GM18873 (cell line): ENCODE data around the gene TTN.

Experiments used
- ATAC-seq: cut with Tn5 transposase; IDR thresholded peaks from one replicate; pipeline ENCODE4 v1.9.1; 2021; ENCODE audit warnings: mild to moderate bottlenecking, moderate library complexity, moderate number of reproducible peaks; ENCODE audit not compliant: unreplicated experiment, low FRiP score

Gene TTN

GRCh38 chr2:178807227-178808008 is at the start of gene TTN:
TSS of gene TTN (minus strand) at chr2:178807423. CDS start at chr2:178804642, 2,781 bp downstream.
- no peak for ATAC-seq

GRCh38 chr2:178855151-178855550 is 47.9 kb upstream of the TTN start:
- ATAC-seq = no peak

- ATAC-seq = no peak
These were observed 41.1 kb upstream of the TTN start for GRCh38 chr2:178848335-178848734.

GRCh38 chr2:178846458-178846802 is 39.2 kb upstream of the TTN start:
- no peak for ATAC-seq

GRCh38 chr2:178845566-178846457 is 38.6 kb upstream of the TTN start:
- ATAC-seq = no peak

GRCh38 chr2:178844701-178845100 is 37.5 kb upstream of the TTN start:
- ATAC-seq = no peak

- ATAC-seq = no peak
These were observed 37.0 kb upstream of the TTN start for GRCh38 chr2:178844269-178844668.

GRCh38 chr2:178843697-178844096 is 36.5 kb upstream of the TTN start:
- ATAC-seq = no peak

- no peak for ATAC-seq
These were observed 29.6 kb upstream of the TTN start for GRCh38 chr2:178836807-178837206.

GRCh38 chr2:178834086-178834485 is 26.9 kb upstream of the TTN start:
- ATAC-seq = no peak

GRCh38 chr2:178833382-178833781 is 26.2 kb upstream of the TTN start:
- ATAC-seq = no peak

GRCh38 chr2:178830451-178830850 is 23.2 kb upstream of the TTN start:
- no peak for ATAC-seq

- ATAC-seq = no peak
These were observed 22.8 kb upstream of the TTN start for GRCh38 chr2:178829981-178830380.

GRCh38 chr2:178829299-178829960 is 22.2 kb upstream of the TTN start:
- ATAC-seq = no peak

- ATAC-seq = no peak
These were observed 21.3 kb upstream of the TTN start for GRCh38 chr2:178828486-178828881.

GRCh38 chr2:178827739-178828485 is 20.7 kb upstream of the TTN start:
- ATAC-seq = no peak

- ATAC-seq = no peak
These were observed 19.9 kb upstream of the TTN start for GRCh38 chr2:178827111-178827510.

GRCh38 chr2:178825183-178825582 is 18.0 kb upstream of the TTN start:
- ATAC-seq = no peak

- no peak for ATAC-seq
These were observed 17.0 kb upstream of the TTN start for GRCh38 chr2:178824181-178824580.

GRCh38 chr2:178819992-178820391 is 12.8 kb upstream of the TTN start:
- peak; percentile 97 for ATAC-seq
